H9 (cell line): ENCODE data around the gene CDK15. TPM values are rescaled to one million over a fixed set of nuclear protein-coding genes. Genes with fewer than 3 reads are reported as not detected.

ENCODE experiments used
- DNase-seq: peaks from one replicate; pipeline ENCODE4 v3.0.0-alpha.2; 2017
- H2AFZ ChIP-seq: one replicate; pipeline ENCODE4 v1.6.1; 2013; ENCODE audit warnings: mild to moderate bottlenecking, low read length, control low read depth, moderate library complexity
- H2AK5ac ChIP-seq: 2 replicates; pipeline ENCODE4 v1.6.1; 2013; ENCODE audit warnings: low read length, control low read depth, mixed read lengths; ENCODE audit not compliant: insufficient read length
- H2BK120ac ChIP-seq: one replicate; pipeline ENCODE4 v1.6.1; 2013; ENCODE audit warnings: low read depth, mild to moderate bottlenecking, low read length, control low read depth, inconsistent platforms; ENCODE audit not compliant: poor library complexity, severe bottlenecking
- H2BK12ac ChIP-seq: 2 replicates; pipeline ENCODE4 v1.6.1; 2013; ENCODE audit warnings: low read length, control low read depth, mixed read lengths, low read depth; ENCODE audit not compliant: insufficient read length
- H2BK15ac ChIP-seq: 2 replicates; pipeline ENCODE4 v1.6.1; 2013; ENCODE audit warnings: low read depth, low read length, control low read depth
- H2BK20ac ChIP-seq: one replicate; pipeline ENCODE4 v1.6.1; 2013; ENCODE audit warnings: low read depth, mild to moderate bottlenecking, low read length, control low read depth, inconsistent platforms; ENCODE audit not compliant: poor library complexity, severe bottlenecking
- H2BK5ac ChIP-seq: 2 replicates; pipeline ENCODE4 v1.6.1; 2013; ENCODE audit warnings: low read length, control low read depth, mixed read lengths; ENCODE audit not compliant: insufficient read length
- H3K14ac ChIP-seq: 2 replicates; pipeline ENCODE4 v1.6.1; 2013; ENCODE audit warnings: low read length, control low read depth; ENCODE audit not compliant: insufficient read depth
- H3K18ac ChIP-seq: 2 replicates; pipeline ENCODE4 v1.6.1; 2013; ENCODE audit warnings: low read depth, mild to moderate bottlenecking, mixed read lengths, low read length, control low read depth; ENCODE audit not compliant: insufficient read length
- H3K23ac ChIP-seq: 2 replicates; pipeline ENCODE4 v1.6.1; 2013; ENCODE audit warnings: low read length, control low read depth, mixed read lengths, low read depth; ENCODE audit not compliant: insufficient read length
- H3K23me2 ChIP-seq: 2 replicates; pipeline ENCODE4 v1.6.1; 2013; ENCODE audit warnings: low read depth, mild to moderate bottlenecking, mixed read lengths, low read length, control low read depth; ENCODE audit not compliant: insufficient read length, poor library complexity, severe bottlenecking
- H3K27ac ChIP-seq: 2 replicates; pipeline ENCODE4 v1.5.1; 2013; ENCODE audit warnings: low read length, control low read depth, mixed read lengths, low read depth; ENCODE audit not compliant: insufficient read length
- H3K27me3 ChIP-seq: 2 replicates; pipeline ENCODE4 v1.6.1; 2013; ENCODE audit warnings: low read length, control low read depth, inconsistent platforms; ENCODE audit not compliant: insufficient read depth
- H3K4ac ChIP-seq: 2 replicates; pipeline ENCODE4 v1.6.1; 2013; ENCODE audit warnings: low read depth, mild to moderate bottlenecking, control low read depth, inconsistent platforms, low read length, moderate library complexity
- H3K4me1 ChIP-seq: 2 replicates; pipeline ENCODE4 v1.6.1; 2013; ENCODE audit warnings: low read length, control low read depth, inconsistent platforms; ENCODE audit not compliant: insufficient read depth
- H3K4me2 ChIP-seq: 2 replicates; pipeline ENCODE4 v1.6.1; 2013; ENCODE audit warnings: low read length, control low read depth, mixed read lengths; ENCODE audit not compliant: insufficient read length, insufficient read depth
- H3K56ac ChIP-seq: 2 replicates; pipeline ENCODE4 v1.6.1; 2013; ENCODE audit warnings: low read depth, mild to moderate bottlenecking, mixed read lengths, low read length, control low read depth; ENCODE audit not compliant: insufficient read length
- H3K79me1 ChIP-seq: 2 replicates; pipeline ENCODE4 v1.6.1; 2013; ENCODE audit warnings: low read depth, mild to moderate bottlenecking, moderate library complexity, low read length, control low read depth, inconsistent platforms; ENCODE audit not compliant: insufficient read depth, poor library complexity, severe bottlenecking
- H3K79me2 ChIP-seq: 2 replicates; pipeline ENCODE4 v1.6.1; 2013; ENCODE audit warnings: low read length, control low read depth, inconsistent platforms; ENCODE audit not compliant: insufficient read depth
- H3K9ac ChIP-seq: 2 replicates; pipeline ENCODE4 v1.6.1; 2013; ENCODE audit warnings: low read length, control low read depth, mixed read lengths; ENCODE audit not compliant: insufficient read length; ENCODE audit errors: extremely low read depth
- H3K9me3 ChIP-seq: one replicate; pipeline ENCODE4 v1.6.1; 2013; ENCODE audit warnings: low read depth, low read length, inconsistent platforms; ENCODE audit not compliant: control insufficient read depth
- H3T11ph ChIP-seq: one replicate; pipeline ENCODE4 v1.6.1; 2013; ENCODE audit warnings: mild to moderate bottlenecking, low read length, control low read depth, inconsistent platforms
- H4K20me1 ChIP-seq: one replicate; pipeline ENCODE4 v1.6.1; 2013; ENCODE audit not compliant: control insufficient read depth, insufficient read length, insufficient read depth
- H4K5ac ChIP-seq: 2 replicates; pipeline ENCODE4 v1.6.1; 2013; ENCODE audit warnings: low read depth, mild to moderate bottlenecking, mixed read lengths, low read length, control low read depth; ENCODE audit not compliant: insufficient read length
- H4K8ac ChIP-seq: replicated peaks from 2 replicates; pipeline ENCODE4 v1.6.1; 2013; ENCODE audit warnings: low read length, control low read depth, mixed read lengths, low read depth; ENCODE audit not compliant: insufficient read length
- H4K91ac ChIP-seq: 2 replicates; pipeline ENCODE4 v1.6.1; 2013; ENCODE audit warnings: low read depth, mild to moderate bottlenecking, moderate library complexity, mixed read lengths, low read length, control low read depth; ENCODE audit not compliant: insufficient read length
- H3K27ac Mint-ChIP-seq, 3 experiments: 2 replicates in 2 of 3; 3 replicates in 1 of 3; pipeline ENCODE4 v1.8.0; 2020 to 2021; ENCODE audit warnings: mixed read lengths in 3 of 3, mild to moderate bottlenecking in 1 of 3, moderate library complexity in 1 of 3
- H3K27me3 Mint-ChIP-seq: 2 replicates; pipeline ENCODE4 v1.8.0; 2021; ENCODE audit warnings: low read depth, mild to moderate bottlenecking, moderate library complexity, mixed read lengths
- H3K36me3 Mint-ChIP-seq, 3 experiments: 2 replicates in 2 of 3; 3 replicates in 1 of 3; pipeline ENCODE4 v1.8.0; 2020 to 2021; ENCODE audit warnings: low read depth in 3 of 3, mixed read lengths in 3 of 3; ENCODE audit not compliant: insufficient read depth in 1 of 3
- H3K4me1 Mint-ChIP-seq, 2 experiments: 2 replicates each; pipeline ENCODE4 v1.8.0; 2020; ENCODE audit warnings: mixed read lengths in 2 of 2
- H3K4me3 Mint-ChIP-seq, 2 experiments: 2 replicates in 1 of 2; 3 replicates in 1 of 2; pipeline ENCODE4 v1.8.0; 2020 to 2021; ENCODE audit warnings: mild to moderate bottlenecking in 2 of 2, mixed read lengths in 2 of 2, moderate library complexity in 1 of 2
- H3K9me3 Mint-ChIP-seq, 2 experiments: 2 replicates in 1 of 2; 3 replicates in 1 of 2; pipeline ENCODE4 v1.8.0; 2020; ENCODE audit warnings: mild to moderate bottlenecking in 2 of 2, mixed read lengths in 2 of 2, moderate library complexity in 1 of 2
- WGBS: extraction: QIAGEN DNeasy Blood & Tissue Kit; methylation state at CpG from one replicate; pipeline ENCODE4 v1.1.7; 2013; ENCODE audit warnings: missing lambda C conversion rate, low lambda C conversion rate, mixed read lengths; ENCODE audit not compliant: insufficient read length; ENCODE audit errors: extremely low coverage; 5-methylcytosine and 5-hydroxymethylcytosine counted together
- total RNA-seq: library from RNA; stranded (reverse); gene quantifications from 2 replicates; pipeline ENCODE4 v1.2.1, GENCODE V29; 2021
- TF ChIP-seq, protein P1 (sequence below): fragments of 200-600 bp; sonication (generic); conservative IDR thresholded peaks from 3 replicates; pipeline ENCODE4 v1.8.0; 2021; ENCODE audit warnings: antibody characterized with exemption, mild to moderate bottlenecking

Gene CDK15
- total RNA-seq, 1 experiment from 2014 or later = not detected

GRCh38 chr2:201808027-201808426 lies 1.7 kb downstream of the CDK15 start:
- 0 out of 7 replicates have a peak, but pooled peaks cover 0 to under 1% (median 0%) of the 10 kb centered on the region in 3 experiments for H3K36me3 Mint-ChIP-seq
- Histone ChIP-seq H4K5ac (no peak overlapping the region), H3K4me2 (no peak overlapping the region), H3K56ac (no peak overlapping the region), H3K79me2 (no peaks in the 10 kb centered on the region), H2AK5ac (no peak overlapping the region), H4K20me1 (no peaks in the 10 kb centered on the region), H3K27me3 (no peaks in the 10 kb centered on the region), H4K91ac (no peak overlapping the region), H3K79me1 (no peaks in the 10 kb centered on the region), H2AFZ (no peak overlapping the region), H3T11ph (no peak overlapping the region), H3K4me1 (no peaks in the 10 kb centered on the region), H2BK5ac (no peak overlapping the region), H4K8ac (no peak overlapping the region), H2BK12ac (no peak overlapping the region), H2BK15ac (no peak overlapping the region), H3K4ac (no peak overlapping the region), H2BK120ac (no peak overlapping the region), H3K9ac (no peak overlapping the region), H3K9me3 (no peaks in the 10 kb centered on the region), H3K23me2 (no peaks in the 10 kb centered on the region), H3K14ac (no peak overlapping the region), H3K23ac (no peak overlapping the region), H3K18ac (no peak overlapping the region), H2BK20ac (no peak overlapping the region), H3K27ac (no peak overlapping the region)
- TF ChIP-seq, protein P1, sequence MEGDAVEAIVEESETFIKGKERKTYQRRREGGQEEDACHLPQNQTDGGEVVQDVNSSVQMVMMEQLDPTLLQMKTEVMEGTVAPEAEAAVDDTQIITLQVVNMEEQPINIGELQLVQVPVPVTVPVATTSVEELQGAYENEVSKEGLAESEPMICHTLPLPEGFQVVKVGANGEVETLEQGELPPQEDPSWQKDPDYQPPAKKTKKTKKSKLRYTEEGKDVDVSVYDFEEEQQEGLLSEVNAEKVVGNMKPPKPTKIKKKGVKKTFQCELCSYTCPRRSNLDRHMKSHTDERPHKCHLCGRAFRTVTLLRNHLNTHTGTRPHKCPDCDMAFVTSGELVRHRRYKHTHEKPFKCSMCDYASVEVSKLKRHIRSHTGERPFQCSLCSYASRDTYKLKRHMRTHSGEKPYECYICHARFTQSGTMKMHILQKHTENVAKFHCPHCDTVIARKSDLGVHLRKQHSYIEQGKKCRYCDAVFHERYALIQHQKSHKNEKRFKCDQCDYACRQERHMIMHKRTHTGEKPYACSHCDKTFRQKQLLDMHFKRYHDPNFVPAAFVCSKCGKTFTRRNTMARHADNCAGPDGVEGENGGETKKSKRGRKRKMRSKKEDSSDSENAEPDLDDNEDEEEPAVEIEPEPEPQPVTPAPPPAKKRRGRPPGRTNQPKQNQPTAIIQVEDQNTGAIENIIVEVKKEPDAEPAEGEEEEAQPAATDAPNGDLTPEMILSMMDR = no peak
- no peaks in the 10 kb centered on the region for H3K9me3 Mint-ChIP-seq
- WGBS = no CpG with 5 or more reads among the region's 2 CpGs
- peaks cover 11% of the 10 kb centered on the region for H3K27me3 Mint-ChIP-seq
- no peak overlapping the region for H3K27ac Mint-ChIP-seq
- peaks cover 17 to 21% of the 10 kb centered on the region in 2 experiments for H3K4me1 Mint-ChIP-seq
- no peak overlapping the region for H3K4me3 Mint-ChIP-seq
- no peak for DNase-seq
